Stimulated activated CD4-positive, alpha-beta T cell treated with anti-CD3 and anti-CD28 coated beads, Interleukin-4, amount 100 ng/mL, for 4 hours (primary cell): ENCODE measurements around the gene ZCWPW1.

Experiments
- DNase-seq, 2 experiments: peaks; one replicate each; pipeline ENCODE4 v3.0.0-alpha.2; 2020

The ZCWPW1 gene

DNA sequence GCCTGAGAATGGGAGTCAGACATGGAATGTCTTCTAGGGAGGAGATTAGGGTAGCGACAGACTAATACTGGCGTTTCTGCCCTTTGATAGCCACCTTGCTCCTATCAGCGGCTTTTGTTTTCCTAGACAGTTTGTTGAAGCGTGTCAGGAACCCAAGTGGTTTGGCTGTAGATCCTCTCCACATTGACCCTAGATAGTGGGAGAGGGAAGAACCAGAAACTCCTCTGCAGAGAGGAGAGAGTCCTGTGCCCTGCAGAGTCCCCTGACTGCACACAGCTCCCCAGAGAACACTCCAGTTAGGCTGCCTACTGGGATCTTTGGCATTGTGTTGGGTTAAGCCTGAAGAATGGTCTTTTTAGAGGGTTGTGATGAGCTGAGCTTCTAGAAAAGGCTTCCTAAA lies 3.5 kb upstream of the ZCWPW1 start:
- no peak for DNase-seq

DNA sequence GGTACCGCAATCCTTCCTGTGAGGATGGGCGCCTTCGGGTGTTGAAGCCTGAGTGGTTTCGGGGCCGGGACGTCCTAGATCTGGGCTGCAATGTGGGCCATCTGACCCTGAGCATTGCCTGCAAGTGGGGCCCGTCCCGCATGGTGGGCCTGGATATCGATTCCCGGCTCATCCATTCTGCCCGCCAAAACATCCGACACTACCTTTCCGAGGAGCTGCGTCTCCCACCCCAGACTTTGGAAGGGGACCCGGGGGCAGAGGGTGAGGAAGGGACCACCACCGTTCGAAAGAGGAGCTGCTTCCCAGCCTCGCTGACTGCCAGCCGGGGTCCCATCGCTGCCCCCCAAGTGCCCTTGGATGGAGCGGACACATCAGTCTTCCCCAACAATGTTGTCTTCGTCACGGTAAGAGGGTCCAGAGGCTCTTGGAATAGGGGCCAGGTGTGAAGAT lies 2.8 kb upstream of the ZCWPW1 start:
- no peak for DNase-seq

GRCh38 chr7:100430493-100431285 lies 2.2 kb upstream of the ZCWPW1 start:
- DNase-seq, result peak; percentile 37 to 61

DNA sequence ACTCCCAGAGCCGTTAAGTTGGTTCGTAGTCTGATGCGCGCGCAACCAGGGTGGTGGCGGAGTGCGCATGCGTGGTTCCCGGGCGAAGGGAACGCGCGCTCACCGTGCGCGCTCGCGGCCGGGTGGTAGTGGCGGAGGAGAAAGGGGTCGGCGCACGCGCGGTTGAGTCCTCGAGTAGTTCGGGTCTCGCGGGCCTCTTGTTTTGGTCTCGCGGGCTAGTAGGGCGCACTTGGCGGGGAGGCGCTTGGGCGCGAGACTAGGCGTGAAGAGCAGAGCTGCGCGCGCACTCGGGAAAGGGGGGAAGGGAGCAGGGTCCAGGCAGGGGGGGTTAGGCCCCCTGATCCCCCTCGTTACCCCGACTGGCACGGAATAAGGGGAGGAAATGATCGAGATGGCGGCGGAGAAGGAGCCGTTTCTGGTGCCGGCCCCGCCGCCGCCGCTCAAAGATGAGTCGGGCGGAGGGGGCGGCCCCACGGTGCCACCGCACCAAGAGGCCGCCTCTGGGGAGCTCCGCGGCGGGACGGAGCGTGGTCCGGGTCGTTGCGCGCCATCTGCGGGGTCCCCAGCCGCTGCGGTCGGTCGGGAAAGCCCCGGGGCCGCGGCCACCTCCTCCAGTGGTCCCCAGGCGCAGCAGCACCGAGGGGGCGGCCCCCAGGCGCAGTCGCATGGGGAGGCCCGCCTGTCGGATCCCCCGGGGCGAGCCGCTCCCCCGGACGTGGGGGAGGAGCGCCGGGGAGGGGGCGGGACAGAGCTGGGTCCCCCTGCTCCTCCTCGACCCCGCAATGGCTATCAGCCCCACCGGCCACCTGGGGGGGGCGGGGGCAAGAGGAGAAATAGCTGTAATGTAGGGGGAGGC lies 1.4 kb upstream of the ZCWPW1 start, which contains the start of gene MEPCE:
Gene MEPCE (plus strand): TSS at position 195 of the 856 bp plus-strand sequence. CDS start 188 bp downstream, at position 383.
- peak; percentile 93 to 98 for DNase-seq

- peak; percentile 100 for DNase-seq
These were observed 599 bp upstream of the ZCWPW1 start for GRCh38 chr7:100428967-100429636.

- no peak for DNase-seq
These were observed 723 bp downstream of the ZCWPW1 start for GRCh38 chr7:100427762-100428198.

DNA sequence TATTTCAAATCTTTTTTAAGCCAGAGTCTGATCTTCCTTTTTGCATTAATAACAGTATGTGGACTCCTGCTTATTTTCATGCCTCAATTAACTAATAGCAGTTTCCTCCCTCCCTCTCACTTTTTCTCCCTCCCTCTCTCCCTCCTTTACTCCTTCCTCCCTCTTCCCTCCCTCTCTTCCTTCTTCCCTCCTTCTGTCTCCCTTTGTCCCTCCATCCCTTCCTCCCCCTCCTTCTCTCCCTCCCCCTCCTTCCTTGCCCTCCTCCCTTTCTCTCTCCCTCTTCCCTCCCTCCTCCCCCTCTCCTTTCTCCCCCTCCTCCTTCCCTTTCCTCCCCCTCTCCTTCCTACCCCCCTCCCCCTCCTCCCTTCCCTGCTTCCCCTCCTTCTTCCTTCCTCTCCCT lies 2.0 kb downstream of the ZCWPW1 start:
- DNase-seq, result no peak

DNA sequence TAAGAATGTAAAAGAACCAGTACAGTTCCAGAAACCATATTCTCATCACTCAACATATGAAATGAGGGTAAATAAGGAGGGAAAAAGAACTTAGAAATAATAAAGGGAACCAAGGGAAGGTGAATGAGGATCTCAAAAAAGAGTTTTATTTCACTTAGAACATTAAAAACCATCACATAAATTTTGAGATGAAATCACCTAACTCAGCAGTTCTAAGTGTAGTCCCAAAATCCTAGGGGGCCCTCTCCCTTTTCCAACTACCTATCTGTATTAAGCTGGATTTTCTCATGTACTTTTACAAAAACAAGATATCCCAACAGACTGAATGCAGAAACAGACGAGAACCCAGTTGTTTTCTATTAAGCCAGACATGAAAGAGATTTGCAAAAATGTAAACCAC lies 3.2 kb downstream of the ZCWPW1 start:
- no peak for DNase-seq

GRCh38 chr7:100423315-100423714 lies 5.2 kb downstream of the ZCWPW1 start:
- no peak for DNase-seq

- DNase-seq, result no peak
These were observed 8.8 kb downstream of the ZCWPW1 start for GRCh38 chr7:100419660-100420226.

- DNase-seq, result no peak
These were observed 9.4 kb downstream of the ZCWPW1 start for GRCh38 chr7:100418930-100419659.

DNA sequence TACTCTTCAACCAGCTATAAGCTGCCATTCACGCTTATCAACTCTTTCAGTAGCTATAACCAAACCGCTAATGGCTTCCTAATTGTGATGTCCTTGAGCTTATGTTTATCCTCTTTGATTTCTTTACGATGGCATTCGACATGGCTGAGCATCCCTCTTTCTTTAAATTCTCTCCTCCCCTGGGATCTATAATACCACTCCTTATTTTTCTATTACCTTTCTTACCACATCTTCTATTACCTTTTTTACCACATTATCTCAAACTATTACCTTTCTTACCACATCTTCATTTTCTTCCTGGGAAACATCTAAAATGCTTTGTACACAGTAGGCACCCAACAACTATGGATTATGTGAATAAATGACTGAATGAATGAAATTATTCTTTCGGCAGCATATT lies 13.1 kb downstream of the ZCWPW1 start:
- DNase-seq, result no peak

DNA sequence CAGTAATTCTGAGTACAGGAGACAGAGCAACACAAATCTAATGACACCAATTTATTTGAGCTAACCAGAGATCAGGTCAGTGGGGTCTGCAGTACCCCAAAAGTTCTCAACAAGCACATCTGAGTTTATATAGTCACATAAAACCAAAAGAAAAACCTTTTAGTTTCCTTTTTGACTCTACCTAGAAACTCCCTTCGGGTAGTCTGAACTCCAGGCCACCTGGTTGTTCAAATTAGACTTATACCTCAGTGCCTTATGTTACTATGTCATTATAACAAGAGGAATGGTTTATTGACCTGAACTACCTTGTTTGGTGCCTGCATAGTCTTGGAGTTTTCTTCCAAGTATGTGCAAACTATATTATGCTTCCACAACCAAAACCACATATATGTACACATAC lies 14.6 kb downstream of the ZCWPW1 start:
- no peak for DNase-seq

DNA sequence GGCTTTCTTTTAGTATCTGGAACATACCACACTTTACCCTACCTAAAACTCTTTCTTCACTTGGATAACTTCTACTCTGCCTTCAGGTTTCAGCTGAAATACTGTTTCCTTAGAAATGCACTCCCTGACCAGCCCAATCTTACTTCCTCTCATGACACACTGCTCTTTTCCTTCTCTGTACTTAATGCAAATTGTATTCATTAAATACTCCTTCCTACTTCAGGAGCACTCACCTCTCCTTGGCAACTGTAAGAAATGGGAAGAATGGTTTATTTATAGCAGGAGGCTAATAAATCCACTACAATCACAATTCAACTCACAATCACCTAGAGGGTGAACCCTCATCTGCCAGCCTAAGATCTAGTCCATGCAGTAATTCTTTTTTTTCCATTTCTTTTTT lies 15.2 kb downstream of the ZCWPW1 start:
- DNase-seq, result no peak

GRCh38 chr7:100411101-100411500 lies 17.4 kb downstream of the ZCWPW1 start:
- DNase-seq, result no peak

GRCh38 chr7:100407285-100408180 lies 21.0 kb downstream of the ZCWPW1 start:
- DNase-seq, result peak in 1 of 2 experiments; percentile 38

DNA sequence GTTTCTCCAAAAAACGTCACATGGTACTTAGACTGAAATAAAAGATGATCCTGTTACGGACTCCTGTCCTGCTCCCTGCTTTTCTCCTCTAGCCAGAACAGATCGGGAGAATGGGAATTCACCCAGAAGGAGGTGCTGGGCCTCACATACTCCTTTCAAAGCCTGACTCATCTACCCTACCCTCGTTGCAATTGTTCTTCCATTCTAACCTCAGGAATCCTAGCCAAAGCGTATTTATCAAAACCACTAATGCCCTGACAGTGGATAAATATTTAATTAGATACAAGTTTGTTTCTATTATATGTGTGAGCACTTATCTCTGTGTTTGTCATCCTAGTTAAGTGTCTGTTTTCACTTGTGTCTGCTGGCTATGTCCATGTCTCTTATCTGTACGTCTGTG lies 21.7 kb downstream of the ZCWPW1 start:
- no peak for DNase-seq

DNA sequence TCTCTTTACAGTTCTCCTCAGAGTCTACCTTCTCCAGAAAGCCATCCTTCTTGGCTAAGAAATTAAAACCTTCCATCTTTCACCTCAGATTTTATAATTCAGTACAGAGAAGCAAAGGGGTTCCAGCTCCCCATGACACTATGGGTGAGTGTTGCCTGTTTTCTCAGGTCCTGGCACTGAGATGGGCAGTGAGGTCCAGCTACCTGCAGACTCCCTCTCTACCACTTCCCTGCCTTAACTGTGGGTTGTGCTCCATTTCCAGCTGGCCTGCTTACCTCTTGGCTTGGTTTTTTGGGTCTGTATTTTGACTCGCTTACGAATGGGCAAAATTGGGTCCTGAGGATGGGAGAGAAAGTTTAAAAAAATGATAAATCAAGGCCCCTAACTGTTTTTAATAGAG lies 26.3 kb downstream of the ZCWPW1 start:
- no peak for DNase-seq

GRCh38 chr7:100401811-100402210 lies 26.7 kb downstream of the ZCWPW1 start:
- DNase-seq, result no peak

DNA sequence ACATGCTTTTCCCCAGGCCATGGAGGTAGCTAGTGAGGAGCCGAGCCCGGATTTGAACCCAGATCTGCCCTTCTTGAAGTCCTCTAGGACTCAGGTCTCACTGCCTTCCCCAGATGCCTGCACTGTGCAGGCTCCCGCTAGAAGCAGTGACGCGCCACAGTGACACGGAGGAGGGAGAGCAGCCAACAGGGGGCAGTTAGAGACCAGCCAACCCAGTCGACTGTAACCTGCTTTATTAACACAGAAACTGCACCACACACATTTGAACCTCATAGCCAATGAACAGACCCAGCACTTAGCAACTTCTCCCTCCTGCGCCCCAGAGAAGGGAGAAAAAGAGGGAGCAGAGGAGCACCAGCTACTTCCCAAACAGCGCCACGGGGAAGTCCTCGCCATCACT lies 27.8 kb downstream of the ZCWPW1 start:
- DNase-seq, result peak in 1 of 2 experiments; percentile 3

DNA sequence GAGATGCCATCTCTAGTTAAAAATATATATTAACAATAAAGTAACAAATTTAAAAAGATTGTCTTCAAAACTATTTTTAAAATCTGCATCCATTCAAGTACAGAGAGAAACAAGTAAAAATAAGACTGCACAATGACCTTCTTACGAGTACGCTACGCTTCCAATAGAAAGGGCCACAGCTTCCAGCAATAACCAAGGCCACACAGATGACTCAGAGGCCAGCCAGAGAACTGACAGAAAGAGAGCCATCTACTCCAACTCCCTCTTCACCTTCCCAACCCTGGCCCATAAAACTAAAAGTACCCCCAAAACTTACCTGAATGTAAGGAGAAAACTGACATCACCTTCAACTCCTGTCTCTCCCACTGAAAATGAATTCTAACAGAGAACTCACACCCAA lies 28.5 kb downstream of the ZCWPW1 start:
- no peak for DNase-seq
